ENCODE data around the gene FABP3. TPM values are rescaled to one million over a fixed set of nuclear protein-coding genes. Genes with fewer than 3 reads are reported as not detected.

The FABP3 gene
- total and polyA plus RNA-seq, 2 of the 8 experiments (the other 6 are each of a cell fraction or from before 2014, with no cell fraction given): 34.8 to 43.9 TPM

GRCh38 chr1:31324992-31325391 is 47.9 kb downstream of the FABP3 start (continued):
- TF ChIP-seq, protein P1, sequence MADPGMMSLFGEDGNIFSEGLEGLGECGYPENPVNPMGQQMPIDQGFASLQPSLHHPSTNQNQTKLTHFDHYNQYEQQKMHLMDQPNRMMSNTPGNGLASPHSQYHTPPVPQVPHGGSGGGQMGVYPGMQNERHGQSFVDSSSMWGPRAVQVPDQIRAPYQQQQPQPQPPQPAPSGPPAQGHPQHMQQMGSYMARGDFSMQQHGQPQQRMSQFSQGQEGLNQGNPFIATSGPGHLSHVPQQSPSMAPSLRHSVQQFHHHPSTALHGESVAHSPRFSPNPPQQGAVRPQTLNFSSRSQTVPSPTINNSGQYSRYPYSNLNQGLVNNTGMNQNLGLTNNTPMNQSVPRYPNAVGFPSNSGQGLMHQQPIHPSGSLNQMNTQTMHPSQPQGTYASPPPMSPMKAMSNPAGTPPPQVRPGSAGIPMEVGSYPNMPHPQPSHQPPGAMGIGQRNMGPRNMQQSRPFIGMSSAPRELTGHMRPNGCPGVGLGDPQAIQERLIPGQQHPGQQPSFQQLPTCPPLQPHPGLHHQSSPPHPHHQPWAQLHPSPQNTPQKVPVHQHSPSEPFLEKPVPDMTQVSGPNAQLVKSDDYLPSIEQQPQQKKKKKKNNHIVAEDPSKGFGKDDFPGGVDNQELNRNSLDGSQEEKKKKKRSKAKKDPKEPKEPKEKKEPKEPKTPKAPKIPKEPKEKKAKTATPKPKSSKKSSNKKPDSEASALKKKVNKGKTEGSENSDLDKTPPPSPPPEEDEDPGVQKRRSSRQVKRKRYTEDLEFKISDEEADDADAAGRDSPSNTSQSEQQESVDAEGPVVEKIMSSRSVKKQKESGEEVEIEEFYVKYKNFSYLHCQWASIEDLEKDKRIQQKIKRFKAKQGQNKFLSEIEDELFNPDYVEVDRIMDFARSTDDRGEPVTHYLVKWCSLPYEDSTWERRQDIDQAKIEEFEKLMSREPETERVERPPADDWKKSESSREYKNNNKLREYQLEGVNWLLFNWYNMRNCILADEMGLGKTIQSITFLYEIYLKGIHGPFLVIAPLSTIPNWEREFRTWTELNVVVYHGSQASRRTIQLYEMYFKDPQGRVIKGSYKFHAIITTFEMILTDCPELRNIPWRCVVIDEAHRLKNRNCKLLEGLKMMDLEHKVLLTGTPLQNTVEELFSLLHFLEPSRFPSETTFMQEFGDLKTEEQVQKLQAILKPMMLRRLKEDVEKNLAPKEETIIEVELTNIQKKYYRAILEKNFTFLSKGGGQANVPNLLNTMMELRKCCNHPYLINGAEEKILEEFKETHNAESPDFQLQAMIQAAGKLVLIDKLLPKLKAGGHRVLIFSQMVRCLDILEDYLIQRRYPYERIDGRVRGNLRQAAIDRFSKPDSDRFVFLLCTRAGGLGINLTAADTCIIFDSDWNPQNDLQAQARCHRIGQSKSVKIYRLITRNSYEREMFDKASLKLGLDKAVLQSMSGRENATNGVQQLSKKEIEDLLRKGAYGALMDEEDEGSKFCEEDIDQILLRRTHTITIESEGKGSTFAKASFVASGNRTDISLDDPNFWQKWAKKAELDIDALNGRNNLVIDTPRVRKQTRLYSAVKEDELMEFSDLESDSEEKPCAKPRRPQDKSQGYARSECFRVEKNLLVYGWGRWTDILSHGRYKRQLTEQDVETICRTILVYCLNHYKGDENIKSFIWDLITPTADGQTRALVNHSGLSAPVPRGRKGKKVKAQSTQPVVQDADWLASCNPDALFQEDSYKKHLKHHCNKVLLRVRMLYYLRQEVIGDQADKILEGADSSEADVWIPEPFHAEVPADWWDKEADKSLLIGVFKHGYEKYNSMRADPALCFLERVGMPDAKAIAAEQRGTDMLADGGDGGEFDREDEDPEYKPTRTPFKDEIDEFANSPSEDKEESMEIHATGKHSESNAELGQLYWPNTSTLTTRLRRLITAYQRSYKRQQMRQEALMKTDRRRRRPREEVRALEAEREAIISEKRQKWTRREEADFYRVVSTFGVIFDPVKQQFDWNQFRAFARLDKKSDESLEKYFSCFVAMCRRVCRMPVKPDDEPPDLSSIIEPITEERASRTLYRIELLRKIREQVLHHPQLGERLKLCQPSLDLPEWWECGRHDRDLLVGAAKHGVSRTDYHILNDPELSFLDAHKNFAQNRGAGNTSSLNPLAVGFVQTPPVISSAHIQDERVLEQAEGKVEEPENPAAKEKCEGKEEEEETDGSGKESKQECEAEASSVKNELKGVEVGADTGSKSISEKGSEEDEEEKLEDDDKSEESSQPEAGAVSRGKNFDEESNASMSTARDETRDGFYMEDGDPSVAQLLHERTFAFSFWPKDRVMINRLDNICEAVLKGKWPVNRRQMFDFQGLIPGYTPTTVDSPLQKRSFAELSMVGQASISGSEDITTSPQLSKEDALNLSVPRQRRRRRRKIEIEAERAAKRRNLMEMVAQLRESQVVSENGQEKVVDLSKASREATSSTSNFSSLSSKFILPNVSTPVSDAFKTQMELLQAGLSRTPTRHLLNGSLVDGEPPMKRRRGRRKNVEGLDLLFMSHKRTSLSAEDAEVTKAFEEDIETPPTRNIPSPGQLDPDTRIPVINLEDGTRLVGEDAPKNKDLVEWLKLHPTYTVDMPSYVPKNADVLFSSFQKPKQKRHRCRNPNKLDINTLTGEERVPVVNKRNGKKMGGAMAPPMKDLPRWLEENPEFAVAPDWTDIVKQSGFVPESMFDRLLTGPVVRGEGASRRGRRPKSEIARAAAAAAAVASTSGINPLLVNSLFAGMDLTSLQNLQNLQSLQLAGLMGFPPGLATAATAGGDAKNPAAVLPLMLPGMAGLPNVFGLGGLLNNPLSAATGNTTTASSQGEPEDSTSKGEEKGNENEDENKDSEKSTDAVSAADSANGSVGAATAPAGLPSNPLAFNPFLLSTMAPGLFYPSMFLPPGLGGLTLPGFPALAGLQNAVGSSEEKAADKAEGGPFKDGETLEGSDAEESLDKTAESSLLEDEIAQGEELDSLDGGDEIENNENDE (IDR thresholded peaks at IDR 0.05; ENCODE audit: insufficient replicate concordance, low read length): no peak
- TF ChIP-seq TCF12 (IDR thresholded peaks at IDR 0.05; ENCODE audit: low read depth, low read length) (no peak), TEAD4 (IDR thresholded peaks at IDR 0.05; ENCODE audit: low read depth, low read length) (no peak), KDM4A (IDR thresholded peaks at IDR 0.05; ENCODE audit: low read depth, low read length, severe bottlenecking) (no peak), SP2 (IDR thresholded peaks at IDR 0.05; ENCODE audit: low read length) (no peak), JUND (IDR thresholded peaks at IDR 0.05; ENCODE audit: low read length) (no peak), KDM5A (IDR thresholded peaks at IDR 0.05; ENCODE audit: low read length) (no peak), RAD21 (IDR thresholded peaks at IDR 0.05 in 1 of 2, conservative IDR thresholded peaks at IDR 0.05 in 1 of 2; ENCODE audit: low read depth in 2 of 2, low read length in 2 of 2) (no peak), BACH1 (IDR thresholded peaks at IDR 0.05; ENCODE audit: low read length) (no peak), EGR1 (IDR thresholded peaks at IDR 0.05; ENCODE audit: borderline replicate concordance, low read depth, low read length) (no peak), JUN (IDR thresholded peaks at IDR 0.05; ENCODE audit: low read depth, low read length) (no peak)
- TF ChIP-seq, protein P2, sequence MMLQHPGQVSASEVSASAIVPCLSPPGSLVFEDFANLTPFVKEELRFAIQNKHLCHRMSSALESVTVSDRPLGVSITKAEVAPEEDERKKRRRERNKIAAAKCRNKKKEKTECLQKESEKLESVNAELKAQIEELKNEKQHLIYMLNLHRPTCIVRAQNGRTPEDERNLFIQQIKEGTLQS (IDR thresholded peaks at IDR 0.05; ENCODE audit: insufficient read depth, low read depth, low read length): no peak

Data from H1 (cell line).